ENCODE measurements around the gene ATP8A2. TPM values are rescaled to one million over a fixed set of nuclear protein-coding genes. Genes with fewer than 3 reads are reported as not detected.
"Not testable (repeated sequence)": the region's sequence is repeated elsewhere in the genome, so short reads cannot be mapped to it uniquely, and the experiment has no call there.

Gene ATP8A2
- total RNA-seq, 1 experiment from 2014 or later, result 0.26 TPM

GRCh38 chr13:25784119-25784518 lies 412.3 kb downstream of the ATP8A2 start:
- H3K36me3 Mint-ChIP-seq (ENCODE audit: insufficient read depth, unreplicated experiment), result no peaks in the 10 kb centered on the region
- no peaks in the 10 kb centered on the region for H3K9me3 Mint-ChIP-seq (ENCODE audit: unreplicated experiment)
- CTCF ChIA-PET, result no interaction called here

GRCh38 chr13:25790137-25790536 lies 418.4 kb downstream of the ATP8A2 start:
- POLR2A ChIA-PET; H3K4me3 Mint-ChIP-seq (ENCODE audit: unreplicated experiment); H3K27me3 Mint-ChIP-seq (ENCODE audit: insufficient read depth, unreplicated experiment): not testable (repeated sequence)

More at GRCh38 chr13:25784119-25784518, 412.3 kb downstream of the ATP8A2 start:
- H3K4me1 Mint-ChIP-seq (ENCODE audit: insufficient read depth, unreplicated experiment), result peaks cover 9% of the 10 kb centered on the region
- no peak for DNase-seq (ENCODE audit: unreplicated experiment)
- no peak overlapping the region for H3K4me3 Mint-ChIP-seq (ENCODE audit: unreplicated experiment)
- no peak for TF ChIP-seq CTCF (IDR thresholded peaks at IDR 0.05; ENCODE audit: unreplicated experiment)
- no peak overlapping the region for H3K27ac Mint-ChIP-seq (ENCODE audit: low read depth, unreplicated experiment)
- POLR2A ChIA-PET, result no interaction called here
- intact Hi-C loops (cut with micrococcal nuclease), result no loop called here
- H3K27me3 Mint-ChIP-seq (ENCODE audit: insufficient read depth, unreplicated experiment), result no peaks in the 10 kb centered on the region
- no TSS peak for BruUV-seq (replicated peaks)

DNA sequence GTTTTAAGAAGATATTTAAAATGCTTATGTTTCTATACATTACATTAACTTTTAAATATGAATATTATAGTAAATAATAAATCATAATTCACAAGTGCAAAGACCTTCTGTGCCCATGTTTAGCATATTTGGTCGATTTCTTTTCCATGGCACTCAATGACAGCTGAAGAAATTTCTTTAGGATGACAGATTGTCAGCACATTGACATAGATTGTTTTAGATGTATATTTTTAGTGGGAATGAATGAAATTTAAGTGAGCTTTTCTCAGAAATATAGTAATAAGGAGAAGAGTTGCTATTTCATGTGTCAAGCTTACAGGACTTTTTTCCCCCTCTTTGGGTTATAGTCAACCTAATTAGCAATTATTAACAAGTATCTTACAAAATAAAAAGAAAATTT lies 423.5 kb downstream of the ATP8A2 start:
- POLR2A ChIA-PET, result interaction anchor here (0.7 kb wide), 1 partner anchor 174 kb away, joined by 5 read pairs; no protein-coding TSS in a partner anchor
- no peaks in the 10 kb centered on the region for H3K27me3 Mint-ChIP-seq (ENCODE audit: insufficient read depth, unreplicated experiment)
- no peaks in the 10 kb centered on the region for H3K36me3 Mint-ChIP-seq (ENCODE audit: insufficient read depth, unreplicated experiment)
- CTCF ChIA-PET, result interaction anchor here (1.2 kb wide), 1 partner anchor 14 kb away, joined by 4 read pairs; no protein-coding TSS in a partner anchor
- DNase-seq (ENCODE audit: unreplicated experiment), result no peak
- no peak for TF ChIP-seq CTCF (IDR thresholded peaks at IDR 0.05; ENCODE audit: unreplicated experiment)
- no peaks in the 10 kb centered on the region for H3K9me3 Mint-ChIP-seq (ENCODE audit: unreplicated experiment)
- H3K27ac Mint-ChIP-seq (ENCODE audit: low read depth, unreplicated experiment), result no peak overlapping the region
- intact Hi-C loops (cut with micrococcal nuclease), result no loop called here
- H3K4me1 Mint-ChIP-seq (ENCODE audit: insufficient read depth, unreplicated experiment), result no peaks in the 10 kb centered on the region
- H3K4me3 Mint-ChIP-seq (ENCODE audit: unreplicated experiment), result no peak overlapping the region
- no TSS peak for BruUV-seq (replicated peaks)

More at GRCh38 chr13:25790137-25790536, 418.4 kb downstream of the ATP8A2 start:
- H3K27ac Mint-ChIP-seq (ENCODE audit: low read depth, unreplicated experiment); BruUV-seq (replicated peaks); intact Hi-C loops (cut with micrococcal nuclease); H3K36me3 Mint-ChIP-seq (ENCODE audit: insufficient read depth, unreplicated experiment); DNase-seq (ENCODE audit: unreplicated experiment); H3K9me3 Mint-ChIP-seq (ENCODE audit: unreplicated experiment); H3K4me1 Mint-ChIP-seq (ENCODE audit: insufficient read depth, unreplicated experiment): not testable (repeated sequence)
- CTCF ChIA-PET, result interaction anchor here (0.6 to 0.7 kb wide), 2 partner anchors 17 to 25 kb away, joined by 3 read pairs; no protein-coding TSS in a partner anchor

DNA sequence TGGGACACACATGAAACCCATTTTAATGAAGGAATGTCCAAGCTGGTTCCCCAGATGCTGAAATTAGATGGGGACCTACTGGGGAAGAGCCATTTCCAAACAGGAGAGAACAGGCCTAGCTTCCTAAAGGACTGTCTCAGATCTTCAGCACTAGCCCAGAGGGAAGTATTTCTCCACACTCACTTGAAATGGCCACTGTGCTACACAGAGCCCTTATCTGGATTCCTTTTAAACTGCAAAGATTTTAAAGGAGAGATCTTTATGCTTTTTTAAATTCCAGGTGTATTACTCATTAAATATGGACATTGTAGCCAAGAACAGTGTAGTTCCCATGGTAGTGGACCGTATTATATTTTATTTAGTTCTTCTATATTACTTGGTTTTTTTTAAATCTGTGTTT lies 424.7 kb downstream of the ATP8A2 start:
- BruUV-seq (replicated peaks), result no TSS peak
- TF ChIP-seq CTCF (IDR thresholded peaks at IDR 0.05; ENCODE audit: unreplicated experiment), result no peak
- ChIA-PET CTCF (interaction anchor here (0.6 kb wide), 1 partner anchor 194 kb away, joined by 4 read pairs; no protein-coding TSS in a partner anchor), POLR2A (interaction anchor here (0.6 to 0.8 kb wide), 2 partner anchors 9 to 1376 kb away, joined by 3 read pairs; no protein-coding TSS in a partner anchor)
- Mint-ChIP-seq H3K4me1 (ENCODE audit: insufficient read depth, unreplicated experiment) (no peaks in the 10 kb centered on the region), H3K36me3 (ENCODE audit: insufficient read depth, unreplicated experiment) (no peaks in the 10 kb centered on the region), H3K9me3 (ENCODE audit: unreplicated experiment) (no peaks in the 10 kb centered on the region), H3K27ac (ENCODE audit: low read depth, unreplicated experiment) (no peak overlapping the region), H3K27me3 (ENCODE audit: insufficient read depth, unreplicated experiment) (no peaks in the 10 kb centered on the region), H3K4me3 (ENCODE audit: unreplicated experiment) (no peak overlapping the region)
- intact Hi-C loops (cut with micrococcal nuclease), result no loop called here
- no peak for DNase-seq (ENCODE audit: unreplicated experiment)

Measured in MCF 10A (cell line).